ENCODE results near the gene PRDM11.

GRCh38 chr11:45104006-45104789 lies 42.2 kb upstream of the PRDM11 start:
- no peak for TF ChIP-seq CTCF (conservative IDR thresholded peaks at IDR 0.05)
- no peak for TF ChIP-seq EZH2 (IDR thresholded peaks at IDR 0.05; ENCODE audit: low read depth)

Measured in PC-9 (cell line).